Esophagus squamous epithelium (tissue), 5 donors: ENCODE results near the gene FAM47E. TPM values are rescaled to one million over a fixed set of nuclear protein-coding genes. Genes with fewer than 3 reads are reported as not detected.

Experiments used
- DNase-seq: peaks from one replicate; lab custom pipeline; 2025; lab: John Stamatoyannopoulos, UW
- H3K27ac ChIP-seq, 4 donors: fragments of 200-600 bp; sonication (generic); one replicate each; pipeline ENCODE4 v1.5.1; 2016 to 2019; ENCODE audit warnings: mild to moderate bottlenecking in 1 of 4
- H3K27me3 ChIP-seq, 4 donors: fragments of 200-600 bp; sonication (generic); 1 replicate in 3 of 4; 2 replicates in 1 of 4; pipeline versions ENCODE4 v1.5.1 to v1.6.0; 2017 to 2021; ENCODE audit warnings: antibody characterized with exemption in 1 of 4
- H3K36me3 ChIP-seq, 3 donors: fragments of 200-600 bp; sonication (generic); one replicate each; pipeline ENCODE4 v1.5.1; 2016 to 2019
- H3K4me1 ChIP-seq, 3 donors: fragments of 200-600 bp; sonication (generic); one replicate each; pipeline ENCODE4 v1.5.1; 2017 to 2019
- H3K4me3 ChIP-seq, 4 donors: fragments of 200-600 bp; sonication (generic); 1 replicate in 3 of 4; 2 replicates in 1 of 4; pipeline ENCODE4 v1.5.1; 2016 to 2019; ENCODE audit warnings: mild to moderate bottlenecking in 2 of 4, moderate library complexity in 1 of 4
- H3K9me3 ChIP-seq, 3 donors: fragments of 200-600 bp; sonication (generic); one replicate each; pipeline ENCODE4 v1.5.1; 2016 to 2019
- CTCF ChIP-seq, 6 experiments: fragments of 450-650 bp in 4 of 6; fragments of 200-600 bp in 2 of 6; sonication (generic) in 2 of 6; IDR thresholded peaks; one replicate each; pipeline ENCODE4 v1.5.1; 2016 to 2019; ENCODE audit warnings: antibody characterized with exemption in 6 of 6, mild to moderate bottlenecking in 4 of 6, moderate library complexity in 4 of 6
- POLR2A ChIP-seq, 4 donors: fragments of 450-650 bp; IDR thresholded peaks; one replicate each; pipeline ENCODE4 v1.6.1; 2017; ENCODE audit warnings: antibody characterized with exemption in 4 of 4, mild to moderate bottlenecking in 4 of 4, moderate library complexity in 3 of 4
- WGBS, 2 donors: methylation state at CpG; one replicate each; pipeline ENCODE4 v1.1.5; 2018; 5-methylcytosine and 5-hydroxymethylcytosine counted together
- intact Hi-C: fragments of 100-400 bp; cut with DNase I; formaldehyde crosslinking; loops from one replicate; pipeline ENCODE4 v1.15.0; 2022
- total RNA-seq, 4 donors: library from RNA; depleted of rRNA; stranded (reverse); fragments of >200 nt; gene quantifications; one replicate each; pipeline ENCODE4 v1.1.0, GENCODE V29; 2016
- donor health status: DM: yes; HTN: yes; CAD: no.

Gene FAM47E
- total RNA-seq, 4 donors from 2014 or later, result 0.44 to 0.76 TPM; not detected in 2

GRCh38 chr4:76211769-76212708 is 39.5 kb upstream of the FAM47E start:
- Histone ChIP-seq H3K36me3 (no peaks in the 10 kb centered on the region), H3K9me3 (no peaks in the 10 kb centered on the region), H3K4me3 (peak overlapping the region; percentile 81 to 96 (median 84)), H3K27ac (peak overlapping the region; percentile 98), H3K27me3 (no peaks in the 10 kb centered on the region), H3K4me1 (peaks cover 52 to 92% (median 70%) of the 10 kb centered on the region in 3 donors)
- TF ChIP-seq CTCF (IDR thresholded peaks at IDR 0.05), result no peak
- DNase-seq, result no peak
- 14 to 26% methylated on average over 6 of the region's 6 CpGs for WGBS, 2 donors
- intact Hi-C loops, result no loop called here

GRCh38 chr4:76212851-76213414 is 38.6 kb upstream of the FAM47E start:
- DNase-seq, result peak; percentile 23

GRCh38 chr4:76213415-76214176 is 37.9 kb upstream of the FAM47E start, which contains the start of gene SCARB2:
SCARB2 (minus strand) TSS chr4:76213824; CDS start chr4:76213543, 281 bp downstream.
- peak; percentile 23 for DNase-seq
- H3K36me3 ChIP-seq, result no peaks in the 10 kb centered on the region
- no peaks in the 10 kb centered on the region for H3K27me3 ChIP-seq
- H3K4me1 ChIP-seq, result peaks cover 58 to 92% (median 72%) of the 10 kb centered on the region in 3 donors
- H3K9me3 ChIP-seq, result no peaks in the 10 kb centered on the region
- intact Hi-C loops, result no loop called here
- TF ChIP-seq POLR2A (IDR thresholded peaks at IDR 0.05), result peak in 2 of 4 donors; percentile 86 to 95
- TF ChIP-seq CTCF (IDR thresholded peaks at IDR 0.05), result peak in 2 of 6 experiments; percentile 10 to 12
- H3K4me3 ChIP-seq, result peak within 1 kb of the TSS; percentile 81 to 96 (median 84)
- peak within 1 kb of the TSS; percentile 98 for H3K27ac ChIP-seq
- 0% methylated on average over 20 of the region's 94 CpGs; no CpG with 5 or more reads in 1 of the 2 donors for WGBS, 2 donors

More at GRCh38 chr4:76212851-76213414, 38.6 kb upstream of the FAM47E start:
- Histone ChIP-seq H3K9me3 (no peaks in the 10 kb centered on the region), H3K27ac (peak overlapping the region; percentile 98), H3K4me3 (peak overlapping the region; percentile 81 to 96 (median 84)), H3K27me3 (no peaks in the 10 kb centered on the region), H3K4me1 (peaks cover 60 to 92% (median 70%) of the 10 kb centered on the region in 3 donors), H3K36me3 (no peaks in the 10 kb centered on the region)
- WGBS, 2 donors, result 0 to 7% methylated on average over 13 of the region's 14 CpGs
- intact Hi-C loops, result no loop called here
- TF ChIP-seq CTCF (IDR thresholded peaks at IDR 0.05), result no peak
- no peak for TF ChIP-seq POLR2A (IDR thresholded peaks at IDR 0.05)

- intact Hi-C loops, result no loop called here
- Histone ChIP-seq H3K36me3 (no peaks in the 10 kb centered on the region), H3K27me3 (no peaks in the 10 kb centered on the region), H3K27ac (peak overlapping the region; percentile 98), H3K4me1 (peaks cover 55 to 92% (median 72%) of the 10 kb centered on the region in 3 donors), H3K9me3 (no peaks in the 10 kb centered on the region), H3K4me3 (peak overlapping the region; percentile 81 to 96 (median 84))
- TF ChIP-seq CTCF (IDR thresholded peaks at IDR 0.05), result no peak
- no peak for TF ChIP-seq POLR2A (IDR thresholded peaks at IDR 0.05)
- WGBS, 2 donors, result 11 to 19% methylated on average over 6 to 8 of the region's 10 CpGs
- DNase-seq, result no peak
These were observed 37.3 kb upstream of the FAM47E start for GRCh38 chr4:76214177-76214675.
